GM21619 (cell line): ENCODE measurements around the gene GAD1.

ENCODE experiments used
- ATAC-seq: cut with Tn5 transposase; IDR thresholded peaks from one replicate; pipeline ENCODE4 v1.9.1; 2021; ENCODE audit not compliant: unreplicated experiment

GAD1 gene

DNA sequence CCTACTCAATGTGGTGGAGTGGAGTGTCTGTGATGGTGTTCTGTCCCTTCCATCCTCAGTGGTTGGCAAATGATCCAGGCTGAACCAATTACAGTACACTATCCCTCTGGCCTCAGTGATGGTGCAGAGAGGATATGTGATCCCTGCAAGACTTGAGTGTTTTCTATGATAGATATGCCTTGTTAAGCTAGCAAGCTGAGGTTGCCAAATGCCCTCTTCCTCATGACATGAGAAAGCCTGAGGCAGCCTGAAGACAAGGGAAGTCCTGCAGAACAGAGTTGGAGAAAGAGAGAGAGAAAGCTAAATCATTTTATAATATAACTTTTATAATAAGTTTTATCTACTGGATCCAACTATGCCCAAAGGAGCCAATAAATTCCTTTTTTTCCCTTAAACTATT, 70.8 kb downstream of the GAD1 start:
- no peak for ATAC-seq

DNA sequence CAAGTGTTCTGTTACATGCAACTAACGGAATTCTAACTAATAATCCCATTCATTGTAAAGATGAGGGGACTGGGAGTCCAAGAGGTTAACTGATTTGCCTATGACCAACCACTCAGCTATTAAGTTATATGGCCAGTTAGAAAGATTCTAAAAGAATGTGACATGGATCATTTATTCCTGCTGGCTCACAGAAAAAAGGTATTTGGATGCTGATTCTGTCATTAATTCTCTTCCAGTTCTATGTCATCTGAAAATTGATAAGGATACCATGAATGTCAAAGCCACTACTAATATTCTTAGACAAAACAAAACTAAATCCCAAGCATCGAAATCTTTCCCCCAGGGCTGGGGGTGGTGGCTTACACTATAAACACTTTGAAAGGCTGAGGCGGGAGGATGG, 71.2 kb downstream of the GAD1 start:
- no peak for ATAC-seq

DNA sequence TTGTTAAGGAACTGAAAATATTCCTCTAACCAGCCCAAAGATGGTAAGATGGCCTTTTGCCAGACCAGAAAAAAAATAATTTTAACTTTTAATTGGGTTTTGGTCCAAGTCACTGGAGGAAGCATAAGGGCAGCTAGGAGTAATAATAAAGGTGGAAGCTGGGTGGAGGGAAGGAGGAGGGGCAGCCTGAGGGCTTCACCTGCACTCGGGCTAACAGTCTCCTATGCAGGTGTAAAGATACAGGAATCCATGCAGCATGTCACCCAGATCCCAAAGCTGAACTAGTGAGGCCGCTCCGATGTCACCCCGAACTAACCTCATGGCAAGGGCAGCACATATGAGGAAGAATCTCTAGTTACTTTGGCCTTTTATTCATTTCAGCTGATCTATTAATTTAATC, 75.2 kb downstream of the GAD1 start:
- no peak for ATAC-seq

DNA sequence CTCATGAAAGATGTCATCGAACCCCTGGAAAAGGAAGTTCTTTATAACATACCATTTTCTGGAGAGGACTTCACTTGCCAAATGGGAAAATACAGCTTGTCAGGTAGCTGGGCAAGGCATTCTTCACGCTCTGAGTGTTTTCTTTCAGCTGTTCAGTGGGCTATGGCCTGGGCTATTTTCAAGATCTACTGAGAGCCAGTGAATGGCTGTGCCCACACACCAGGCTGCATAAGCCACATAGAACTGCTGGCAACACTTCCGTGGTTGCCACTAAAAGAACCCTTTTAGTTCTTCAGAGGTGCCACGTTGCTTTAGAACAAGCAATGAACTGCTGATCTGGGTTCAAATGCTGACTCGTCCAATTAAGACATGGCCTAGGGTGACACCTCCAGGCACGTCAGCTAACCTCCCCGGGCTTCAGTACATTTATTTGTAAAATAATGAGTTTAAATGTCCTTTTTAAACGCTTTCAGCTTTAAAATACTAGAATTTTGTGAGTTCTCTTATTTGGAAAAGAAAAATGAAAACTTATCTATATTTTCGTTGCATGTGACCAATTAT, 75.8 kb downstream of the GAD1 start:
- no peak for ATAC-seq

DNA sequence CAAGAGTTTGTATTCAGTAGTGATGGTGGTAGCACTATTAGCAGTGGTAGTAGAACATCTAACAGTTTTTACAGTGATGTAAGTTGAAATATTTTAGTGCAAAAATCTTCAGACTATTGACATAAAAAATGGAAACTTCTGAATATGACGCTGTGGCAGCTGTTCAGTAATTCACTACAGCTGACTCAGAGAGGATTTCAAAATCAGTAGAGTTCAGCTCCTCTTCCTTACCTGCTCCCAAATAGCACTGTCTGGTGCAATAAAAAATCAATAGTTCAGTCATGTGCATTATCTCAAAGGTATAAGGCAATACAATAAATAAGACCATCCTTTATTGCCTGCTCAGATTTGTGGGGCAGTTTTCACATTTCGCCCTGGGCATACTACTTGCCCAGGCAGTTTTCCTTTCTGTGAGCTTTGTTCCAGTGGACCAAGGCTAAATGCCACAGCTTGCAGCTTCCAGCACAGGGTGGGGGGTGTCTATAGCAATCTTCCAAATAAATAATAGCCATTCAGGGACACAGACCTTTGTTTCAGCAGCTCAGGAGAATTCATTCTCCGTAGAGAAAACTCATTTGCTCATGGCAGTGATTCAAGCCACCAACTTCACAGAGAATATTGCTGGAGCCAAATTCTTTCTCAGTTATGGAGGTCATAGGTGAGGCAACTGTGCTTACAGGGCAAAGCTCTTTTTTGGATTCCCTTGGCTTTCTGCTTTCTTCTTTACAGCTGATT, 78.5 kb downstream of the GAD1 start:
- ATAC-seq, result no peak

DNA sequence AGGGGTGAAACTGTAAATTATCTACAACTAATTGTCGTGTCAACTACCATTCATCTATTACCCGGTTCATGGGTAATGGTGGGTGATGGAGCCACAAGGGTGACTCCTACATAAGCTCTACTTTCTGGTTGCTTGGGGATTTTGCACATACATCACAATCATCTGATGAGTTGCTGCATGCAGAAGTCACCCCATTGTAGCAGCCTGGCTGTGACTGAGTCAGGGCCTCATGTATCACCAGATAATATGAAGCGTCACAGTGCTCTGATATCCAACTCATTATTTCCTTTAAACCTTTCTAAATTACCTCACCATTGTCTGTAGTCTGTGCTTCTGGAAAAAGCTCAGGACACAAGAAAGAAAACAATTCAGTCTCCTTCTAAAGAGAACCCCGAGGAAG, 79.9 kb downstream of the GAD1 start:
- no peak for ATAC-seq

GRCh38 chr2:170897108-170897507, 80.4 kb downstream of the GAD1 start:
- ATAC-seq, result no peak

DNA sequence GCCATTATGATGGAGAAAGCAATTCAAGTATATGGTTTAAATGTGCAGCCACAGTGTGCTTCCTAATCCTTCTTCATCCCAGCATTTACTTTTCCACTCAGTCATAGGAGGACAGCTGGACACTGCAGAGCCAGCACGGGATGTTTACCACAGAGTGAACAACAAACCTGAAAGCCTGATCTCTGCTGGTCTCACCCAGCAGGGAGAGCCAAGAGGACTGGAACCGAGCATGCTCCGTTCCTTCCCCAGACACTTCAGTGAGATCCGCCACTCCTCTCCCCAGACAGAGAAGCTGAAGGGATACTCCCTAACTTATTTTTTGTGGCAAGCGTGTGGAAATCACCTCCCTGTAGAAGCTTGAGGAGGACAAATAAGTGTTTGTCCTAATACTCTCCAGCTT, 89.2 kb downstream of the GAD1 start:
- no peak for ATAC-seq
